ENCODE data around the gene RCOR1.

RCOR1 gene

GRCh38 chr14:102652194-102652593 lies 59.7 kb downstream of the RCOR1 start:
- ATAC-seq (replicated peaks), result no peak
- no peak for DNase-seq
- H3K27ac Mint-ChIP-seq, result no peak overlapping the region
- no peak overlapping the region for H3K4me3 Mint-ChIP-seq
- peaks cover 25 to 65% of the 10 kb centered on the region in 2 donors for H3K4me1 Mint-ChIP-seq
- H3K27me3 Mint-ChIP-seq, result no peaks in the 10 kb centered on the region
- peaks cover 0 to 3% of the 10 kb centered on the region in 2 donors for H3K9me3 Mint-ChIP-seq
- H3K36me3 Mint-ChIP-seq, result peaks cover 5 to 9% of the 10 kb centered on the region in 2 donors

GRCh38 chr14:102654298-102654697 lies 61.8 kb downstream of the RCOR1 start:
- no peak for DNase-seq
- Mint-ChIP-seq H3K27me3 (no peaks in the 10 kb centered on the region), H3K4me3 (no peak overlapping the region), H3K4me1 (peaks cover 20 to 67% of the 10 kb centered on the region in 2 donors), H3K9me3 (peaks cover 0 to 3% of the 10 kb centered on the region in 2 donors), H3K36me3 (peaks cover 7 to 9% of the 10 kb centered on the region in 2 donors), H3K27ac (no peak overlapping the region)
- ATAC-seq (replicated peaks), result no peak

- peaks cover 0 to 3% of the 10 kb centered on the region in 2 donors for H3K9me3 Mint-ChIP-seq
- DNase-seq (no peak), ATAC-seq (replicated peaks) (no peak)
- no peaks in the 10 kb centered on the region for H3K27me3 Mint-ChIP-seq
- no peak overlapping the region for H3K4me3 Mint-ChIP-seq
- peaks cover 7 to 9% of the 10 kb centered on the region in 2 donors for H3K36me3 Mint-ChIP-seq
- peak overlapping the region; percentile 69 for H3K27ac Mint-ChIP-seq
- peaks cover 19 to 64% of the 10 kb centered on the region in 2 donors for H3K4me1 Mint-ChIP-seq
Observed at GRCh38 chr14:102655137-102655536, 62.7 kb downstream of the RCOR1 start.

- Mint-ChIP-seq H3K4me3 (no peak overlapping the region), H3K27me3 (no peaks in the 10 kb centered on the region), H3K9me3 (no peaks in the 10 kb centered on the region), H3K36me3 (peaks cover 4 to 9% of the 10 kb centered on the region in 2 donors), H3K4me1 (peaks cover 25 to 49% of the 10 kb centered on the region in 2 donors), H3K27ac (no peak overlapping the region)
- DNase-seq (no peak), ATAC-seq (replicated peaks) (no peak)
Observed at GRCh38 chr14:102659797-102660196, 67.3 kb downstream of the RCOR1 start.

- Mint-ChIP-seq H3K36me3 (peaks cover 7 to 9% of the 10 kb centered on the region in 2 donors), H3K27ac (no peak overlapping the region), H3K4me3 (no peak overlapping the region), H3K9me3 (no peaks in the 10 kb centered on the region), H3K27me3 (no peaks in the 10 kb centered on the region), H3K4me1 (peaks cover 28 to 52% of the 10 kb centered on the region in 2 donors)
- DNase-seq (no peak), ATAC-seq (replicated peaks) (no peak)
Observed at GRCh38 chr14:102661614-102662013, 69.2 kb downstream of the RCOR1 start.

- ATAC-seq (replicated peaks) (no peak), DNase-seq (no peak)
- Mint-ChIP-seq H3K4me3 (no peak overlapping the region), H3K27ac (no peak overlapping the region), H3K9me3 (no peaks in the 10 kb centered on the region), H3K27me3 (no peaks in the 10 kb centered on the region), H3K4me1 (peaks cover 35 to 63% of the 10 kb centered on the region in 2 donors), H3K36me3 (peaks cover 7 to 12% of the 10 kb centered on the region in 2 donors)
Observed at GRCh38 chr14:102662636-102663430, 70.4 kb downstream of the RCOR1 start.

GRCh38 chr14:102663440-102663839 lies 71.0 kb downstream of the RCOR1 start:
- no peak overlapping the region for H3K27ac Mint-ChIP-seq
- DNase-seq (no peak), ATAC-seq (replicated peaks) (no peak)
- peaks cover 39 to 64% of the 10 kb centered on the region in 2 donors for H3K4me1 Mint-ChIP-seq
- peaks cover 6 to 12% of the 10 kb centered on the region in 2 donors for H3K36me3 Mint-ChIP-seq
- no peak overlapping the region for H3K4me3 Mint-ChIP-seq
- H3K27me3 Mint-ChIP-seq, result no peaks in the 10 kb centered on the region
- no peaks in the 10 kb centered on the region for H3K9me3 Mint-ChIP-seq

- peaks cover 4 to 12% of the 10 kb centered on the region in 2 donors for H3K36me3 Mint-ChIP-seq
- H3K27ac Mint-ChIP-seq, result no peak overlapping the region
Observed at GRCh38 chr14:102665621-102666020, 73.2 kb downstream of the RCOR1 start.

GRCh38 chr14:102666635-102667034 lies 74.2 kb downstream of the RCOR1 start:
- no peaks in the 10 kb centered on the region for H3K9me3 Mint-ChIP-seq
- no peak for ATAC-seq (replicated peaks)
- no peak overlapping the region for H3K4me3 Mint-ChIP-seq
- DNase-seq, result no peak
- no peak overlapping the region for H3K27ac Mint-ChIP-seq
- H3K27me3 Mint-ChIP-seq, result no peaks in the 10 kb centered on the region
- H3K36me3 Mint-ChIP-seq, result peaks cover 4 to 18% of the 10 kb centered on the region in 2 donors
- H3K4me1 Mint-ChIP-seq, result peaks cover 38 to 67% of the 10 kb centered on the region in 2 donors

More at GRCh38 chr14:102665621-102666020, 73.2 kb downstream of the RCOR1 start:
- DNase-seq (no peak), ATAC-seq (replicated peaks) (no peak)
- Mint-ChIP-seq H3K9me3 (no peaks in the 10 kb centered on the region), H3K4me1 (peaks cover 40 to 66% of the 10 kb centered on the region in 2 donors), H3K4me3 (no peak overlapping the region), H3K27me3 (no peaks in the 10 kb centered on the region)

GRCh38 chr14:102667703-102668102 lies 75.3 kb downstream of the RCOR1 start:
- Mint-ChIP-seq H3K9me3 (no peaks in the 10 kb centered on the region), H3K36me3 (peaks cover 7 to 19% of the 10 kb centered on the region in 2 donors), H3K4me3 (no peak overlapping the region), H3K27ac (no peak overlapping the region), H3K27me3 (no peaks in the 10 kb centered on the region), H3K4me1 (peaks cover 35 to 62% of the 10 kb centered on the region in 2 donors)
- ATAC-seq (replicated peaks) (no peak), DNase-seq (no peak)

GRCh38 chr14:102668291-102668873 lies 75.9 kb downstream of the RCOR1 start:
- Mint-ChIP-seq H3K4me3 (no peak overlapping the region), H3K27me3 (no peaks in the 10 kb centered on the region), H3K9me3 (no peaks in the 10 kb centered on the region), H3K4me1 (peaks cover 30 to 55% of the 10 kb centered on the region in 2 donors), H3K36me3 (peaks cover 8 to 19% of the 10 kb centered on the region in 2 donors), H3K27ac (peak overlapping the region; percentile 44)
- ATAC-seq (replicated peaks), result no peak
- DNase-seq, result no peak

GRCh38 chr14:102671410-102671809 lies 79.0 kb downstream of the RCOR1 start:
- Mint-ChIP-seq H3K27ac (no peak overlapping the region), H3K4me1 (peaks cover 24 to 48% of the 10 kb centered on the region in 2 donors), H3K4me3 (no peak overlapping the region), H3K9me3 (no peaks in the 10 kb centered on the region), H3K36me3 (peaks cover 9 to 19% of the 10 kb centered on the region in 2 donors), H3K27me3 (no peaks in the 10 kb centered on the region)
- ATAC-seq (replicated peaks) (no peak), DNase-seq (no peak)

GRCh38 chr14:102672410-102672960 lies 80.0 kb downstream of the RCOR1 start:
- H3K4me3 Mint-ChIP-seq, result no peak overlapping the region
- no peaks in the 10 kb centered on the region for H3K9me3 Mint-ChIP-seq
- no peak for DNase-seq
- ATAC-seq (replicated peaks), result no peak
- H3K4me1 Mint-ChIP-seq, result peaks cover 20 to 39% of the 10 kb centered on the region in 2 donors
- no peaks in the 10 kb centered on the region for H3K27me3 Mint-ChIP-seq
- peaks cover 9 to 18% of the 10 kb centered on the region in 2 donors for H3K36me3 Mint-ChIP-seq
- H3K27ac Mint-ChIP-seq, result no peak overlapping the region

- Mint-ChIP-seq H3K36me3 (peaks cover 9 to 16% of the 10 kb centered on the region in 2 donors), H3K27me3 (no peaks in the 10 kb centered on the region), H3K4me1 (peaks cover 7 to 16% of the 10 kb centered on the region in 2 donors), H3K27ac (no peak overlapping the region), H3K9me3 (no peaks in the 10 kb centered on the region), H3K4me3 (no peak overlapping the region)
- ATAC-seq (replicated peaks), result no peak
- DNase-seq, result no peak
Observed at GRCh38 chr14:102675396-102675795, 82.9 kb downstream of the RCOR1 start.

Measured in stimulated activated naive B cell treated with anti-CD40 and anti-IgM and Interleukin-4, amounts not matched to agents 10 μg/mL and 1 μg/mL and 100 μg/mL, for 72 hours (primary cell).